SKM-1 (cell line): ENCODE data around the gene ABAT.
A peak's percentile ranks its signal among the peaks of the same experiment; 100 is the strongest.
"Not testable (repeated sequence)": the region's sequence is repeated elsewhere in the genome, so short reads cannot be mapped to it uniquely, and the experiment has no call there.

Source experiments
- DNase-seq: peaks from one replicate; lab custom pipeline; 2025; ENCODE audit not compliant: unreplicated experiment; lab: John Stamatoyannopoulos, UW

ABAT gene

GRCh38 chr16:8774208-8774607 lies 99.8 kb downstream of the ABAT start:
- DNase-seq = no peak

GRCh38 chr16:8775359-8775758 lies 100.9 kb downstream of the ABAT start:
- DNase-seq = no peak

GRCh38 chr16:8776129-8776584 lies 101.7 kb downstream of the ABAT start:
- DNase-seq = no peak

GRCh38 chr16:8777217-8777616 lies 102.8 kb downstream of the ABAT start:
- no peak for DNase-seq

GRCh38 chr16:8781797-8782196 lies 107.4 kb downstream of the ABAT start:
- DNase-seq = no peak

GRCh38 chr16:8782673-8783072 lies 108.3 kb downstream of the ABAT start:
- DNase-seq = no peak

GRCh38 chr16:8785408-8785807 lies 111.0 kb downstream of the ABAT start:
- no peak for DNase-seq

GRCh38 chr16:8786316-8786715 lies 111.9 kb downstream of the ABAT start:
- not testable (repeated sequence) for DNase-seq

- no peak for DNase-seq
These were observed 114.3 kb downstream of the ABAT start for GRCh38 chr16:8788578-8789172.

- DNase-seq = no peak
These were observed 120.7 kb downstream of the ABAT start for GRCh38 chr16:8795091-8795490.

- DNase-seq = no peak
These were observed 121.4 kb downstream of the ABAT start for GRCh38 chr16:8795818-8796217.

GRCh38 chr16:8796469-8797363 lies 122.3 kb downstream of the ABAT start:
- no peak for DNase-seq

- peak; percentile 96 for DNase-seq
These were observed 123.2 kb downstream of the ABAT start, which contains the start of the genes PMM2 and TMEM186 for GRCh38 chr16:8797364-8798173. Gene PMM2 (plus strand): TSS chr16:8797839. CDS start chr16:8797883, 44 bp downstream. Gene TMEM186 (minus strand): TSS chr16:8797639. CDS start chr16:8797614, 25 bp downstream.

- DNase-seq = no peak
These were observed 123.7 kb downstream of the ABAT start for GRCh38 chr16:8798174-8798527.

GRCh38 chr16:8798535-8799157 lies 124.2 kb downstream of the ABAT start:
- no peak for DNase-seq

- DNase-seq = no peak
These were observed 127.3 kb downstream of the ABAT start for GRCh38 chr16:8801701-8802100.

- not testable (repeated sequence) for DNase-seq
These were observed 129.3 kb downstream of the ABAT start for GRCh38 chr16:8803733-8804132.

- no peak for DNase-seq
These were observed 129.9 kb downstream of the ABAT start for GRCh38 chr16:8804313-8804712.

GRCh38 chr16:8806272-8806983 lies 132.0 kb downstream of the ABAT start:
- DNase-seq = no peak

- no peak for DNase-seq
These were observed 132.8 kb downstream of the ABAT start for GRCh38 chr16:8807189-8807588.
